Brain pericyte (primary cell): ENCODE results near the gene CAMK2B.

Source experiments
- DNase-seq: peaks from one replicate; pipeline ENCODE4 v3.0.0-alpha.2; 2012; ENCODE audit warnings: low read depth, low spot score

Gene CAMK2B

GRCh38 chr7:44286618-44287487, 38.5 kb downstream of the CAMK2B start:
- DNase-seq = no peak

- no peak for DNase-seq
Observed at GRCh38 chr7:44286182-44286617, 39.2 kb downstream of the CAMK2B start.

- no peak for DNase-seq
Observed at GRCh38 chr7:44285561-44285960, 39.8 kb downstream of the CAMK2B start.

GRCh38 chr7:44284881-44285541, 40.4 kb downstream of the CAMK2B start:
- no peak for DNase-seq

- DNase-seq = no peak
Observed at GRCh38 chr7:44284216-44284615, 41.2 kb downstream of the CAMK2B start.

GRCh38 chr7:44283381-44284211, 41.8 kb downstream of the CAMK2B start:
- no peak for DNase-seq

- DNase-seq = no peak
Observed at GRCh38 chr7:44282601-44283171, 42.7 kb downstream of the CAMK2B start.

- DNase-seq = no peak
Observed at GRCh38 chr7:44281811-44282600, 43.4 kb downstream of the CAMK2B start.

- no peak for DNase-seq
Observed at GRCh38 chr7:44280993-44281721, 44.2 kb downstream of the CAMK2B start.

GRCh38 chr7:44280636-44280992, 44.8 kb downstream of the CAMK2B start:
- DNase-seq = no peak

- no peak for DNase-seq
Observed at GRCh38 chr7:44279731-44280505, 45.5 kb downstream of the CAMK2B start.

- DNase-seq = no peak
Observed at GRCh38 chr7:44279286-44279685, 46.1 kb downstream of the CAMK2B start.

GRCh38 chr7:44278451-44279161, 46.8 kb downstream of the CAMK2B start:
- no peak for DNase-seq

GRCh38 chr7:44277851-44278250, 47.5 kb downstream of the CAMK2B start:
- no peak for DNase-seq

GRCh38 chr7:44277391-44277790, 48.0 kb downstream of the CAMK2B start:
- no peak for DNase-seq

- DNase-seq = no peak
Observed at GRCh38 chr7:44276571-44277221, 48.7 kb downstream of the CAMK2B start.

GRCh38 chr7:44275957-44276570, 49.3 kb downstream of the CAMK2B start:
- no peak for DNase-seq

- no peak for DNase-seq
Observed at GRCh38 chr7:44275146-44275545, 50.2 kb downstream of the CAMK2B start.
